ENCODE measurements around the gene N4BP3. TPM values are rescaled to one million over a fixed set of nuclear protein-coding genes. Genes with fewer than 3 reads are reported as not detected.
A peak's percentile ranks its signal among the peaks of the same experiment; 100 is the strongest.

The N4BP3 gene
- total and polyA plus RNA-seq, 3 experiments from 2014 or later: 1.7 to 5.3 (median 5.2) TPM

GRCh38 chr5:178143901-178144300, 30.6 kb downstream of the N4BP3 start:
- peaks cover 0 to 5% (median 0%) of the 10 kb centered on the region in 3 donors for H3K4me1 Mint-ChIP-seq
- no peak overlapping the region for H3K27ac ChIP-seq (ENCODE audit: low read depth, low read length)
- no peak overlapping the region for H3K4me3 ChIP-seq (ENCODE audit: low read length)
- H3K4me1 ChIP-seq (ENCODE audit: insufficient read depth, low read length): no peaks in the 10 kb centered on the region
- CTCF ChIA-PET: interaction anchor here (2.2 to 8.8 kb wide), 3 partner anchors 24 to 67 kb away, joined by 6 to 172 read pairs (median 43); no protein-coding TSS in a partner anchor
- POLR2A ChIA-PET: no interaction called here
- H3K27me3 Mint-ChIP-seq: no peaks in the 10 kb centered on the region
- DNase-seq: no peak
- peaks cover 0 to 77% (median 24%) of the 10 kb centered on the region in 3 donors for H3K36me3 Mint-ChIP-seq
- H3K9me3 ChIP-seq (ENCODE audit: low read length): no peaks in the 10 kb centered on the region
- no peaks in the 10 kb centered on the region for H3K9me3 Mint-ChIP-seq
- no peak overlapping the region for H3K4me3 Mint-ChIP-seq
- H3K27me3 ChIP-seq (ENCODE audit: insufficient read depth, low read length, poor library complexity, severe bottlenecking): no peaks in the 10 kb centered on the region
- peaks cover 33% of the 10 kb centered on the region for H3K36me3 ChIP-seq (ENCODE audit: insufficient read depth, low read length)
- no peak overlapping the region for H3K27ac Mint-ChIP-seq

DNA sequence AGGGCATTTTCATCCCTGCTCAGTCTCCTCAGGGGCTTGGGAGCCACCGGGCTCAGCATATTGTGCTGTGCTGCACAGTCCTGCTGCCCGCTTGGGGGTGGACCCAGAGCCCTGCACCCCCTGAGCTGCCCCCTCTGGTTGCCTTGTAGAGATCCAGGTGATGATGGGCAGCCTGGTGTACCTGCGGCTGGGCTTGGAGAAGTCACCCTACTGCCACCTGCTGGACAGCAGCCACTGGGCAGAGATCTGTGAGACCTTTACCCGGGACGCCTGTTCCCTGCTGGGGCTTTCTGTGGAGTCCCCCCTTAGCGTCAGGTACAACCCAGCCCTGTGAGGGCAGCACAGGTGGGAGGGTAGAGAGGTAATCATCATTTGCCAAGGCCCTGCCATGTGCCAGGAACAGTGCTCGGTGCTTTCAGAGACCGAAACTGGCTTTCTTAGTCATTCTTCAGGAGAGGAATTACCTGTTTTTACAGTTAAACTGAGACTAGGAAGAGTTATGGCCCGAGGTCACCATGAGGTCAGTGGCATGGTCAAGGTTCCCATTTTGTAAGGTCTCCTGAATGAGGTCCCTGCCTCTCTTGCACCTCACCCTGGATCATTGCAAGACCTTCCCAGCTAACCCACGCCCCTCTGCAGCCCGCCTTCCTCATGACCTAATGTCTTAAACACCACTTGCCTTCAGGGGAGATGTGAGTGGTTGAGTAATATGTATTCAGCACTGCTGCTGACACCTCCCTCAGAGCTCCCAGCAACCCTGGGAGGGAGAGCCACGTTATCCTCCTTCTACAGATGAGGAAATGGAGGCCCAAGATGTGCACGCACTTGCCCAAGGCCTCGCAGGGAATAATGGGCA, 32.9 kb downstream of the N4BP3 start:
- H3K27ac Mint-ChIP-seq: peak overlapping the region in 4 of 8 donors; percentile 45 to 74 (median 60)

DNA sequence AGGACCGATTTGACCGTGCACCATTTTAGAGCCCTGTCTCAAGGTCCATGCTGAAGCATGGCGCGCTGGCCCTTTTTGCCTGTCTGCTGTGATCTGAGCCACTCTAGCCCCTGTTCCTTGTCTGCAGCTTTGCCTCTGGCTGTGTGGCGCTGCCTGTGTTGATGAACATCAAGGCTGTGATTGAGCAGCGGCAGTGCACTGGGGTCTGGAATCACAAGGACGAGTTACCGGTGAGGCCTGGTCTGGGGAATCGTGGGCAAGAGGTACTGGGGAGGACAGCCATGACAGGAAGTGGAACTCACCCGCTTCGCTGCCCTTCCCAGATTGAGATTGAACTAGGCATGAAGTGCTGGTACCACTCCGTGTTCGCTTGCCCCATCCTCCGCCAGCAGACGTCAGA, 34.1 kb downstream of the N4BP3 start:
- peaks cover 0 to 87% (median 21%) of the 10 kb centered on the region in 3 donors for H3K36me3 Mint-ChIP-seq
- H3K27me3 Mint-ChIP-seq: no peaks in the 10 kb centered on the region
- no peaks in the 10 kb centered on the region for H3K27me3 ChIP-seq (ENCODE audit: insufficient read depth, low read length, poor library complexity, severe bottlenecking)
- H3K27ac ChIP-seq (ENCODE audit: low read depth, low read length): no peak overlapping the region
- H3K36me3 ChIP-seq (ENCODE audit: insufficient read depth, low read length): peaks cover 58% of the 10 kb centered on the region
- H3K4me3 Mint-ChIP-seq: no peak overlapping the region
- H3K27ac Mint-ChIP-seq: no peak overlapping the region
- ChIA-PET CTCF (interaction anchor here (1.1 to 8.8 kb wide), 4 partner anchors 15 to 79 kb away, joined by 3 to 172 read pairs (median 24); no protein-coding TSS in a partner anchor), POLR2A (no interaction called here)
- H3K4me1 ChIP-seq (ENCODE audit: insufficient read depth, low read length): peaks cover 9% of the 10 kb centered on the region
- peaks cover 17 to 23% (median 17%) of the 10 kb centered on the region in 3 donors for H3K4me1 Mint-ChIP-seq
- H3K9me3 Mint-ChIP-seq: no peaks in the 10 kb centered on the region
- no peak for DNase-seq
- no peak overlapping the region for H3K4me3 ChIP-seq (ENCODE audit: low read length)
- no peaks in the 10 kb centered on the region for H3K9me3 ChIP-seq (ENCODE audit: low read length)

More for the DNA sequence above, 32.9 kb downstream of the N4BP3 start:
- Mint-ChIP-seq H3K36me3 (peaks cover 0 to 87% (median 24%) of the 10 kb centered on the region in 3 donors), H3K4me1 (peaks cover 7 to 13% (median 12%) of the 10 kb centered on the region in 3 donors), H3K27me3 (no peaks in the 10 kb centered on the region), H3K9me3 (no peaks in the 10 kb centered on the region), H3K4me3 (peak overlapping the region in 1 of 7 donors; percentile 52)
- Histone ChIP-seq H3K27me3 (ENCODE audit: insufficient read depth, low read length, poor library complexity, severe bottlenecking) (no peaks in the 10 kb centered on the region), H3K4me3 (ENCODE audit: low read length) (no peak overlapping the region), H3K4me1 (ENCODE audit: insufficient read depth, low read length) (no peaks in the 10 kb centered on the region), H3K27ac (ENCODE audit: low read depth, low read length) (no peak overlapping the region), H3K9me3 (ENCODE audit: low read length) (no peaks in the 10 kb centered on the region), H3K36me3 (ENCODE audit: insufficient read depth, low read length) (peaks cover 53% of the 10 kb centered on the region)
- ChIA-PET POLR2A (interaction anchor here (0.6 kb wide), 1 partner anchor 70 kb away, joined by 10 read pairs; no protein-coding TSS in a partner anchor), CTCF (interaction anchor here (0.6 to 8.8 kb wide), 12 partner anchors 9 to 937 kb away, joined by 3 to 172 read pairs (median 4); no protein-coding TSS in a partner anchor)
- DNase-seq: peak; percentile 61 to 85 (median 66)

- Mint-ChIP-seq H3K27ac (peak overlapping the region in 3 of 8 donors; percentile 54 to 63 (median 56)), H3K4me3 (no peak overlapping the region), H3K9me3 (no peaks in the 10 kb centered on the region), H3K4me1 (peaks cover 28 to 40% (median 33%) of the 10 kb centered on the region in 3 donors), H3K36me3 (peaks cover 0 to 74% (median 17%) of the 10 kb centered on the region in 3 donors), H3K27me3 (no peaks in the 10 kb centered on the region)
- Histone ChIP-seq H3K4me1 (ENCODE audit: insufficient read depth, low read length) (peaks cover 18% of the 10 kb centered on the region), H3K36me3 (ENCODE audit: insufficient read depth, low read length) (peaks cover 58% of the 10 kb centered on the region), H3K4me3 (ENCODE audit: low read length) (no peak overlapping the region), H3K27ac (ENCODE audit: low read depth, low read length) (no peak overlapping the region), H3K27me3 (ENCODE audit: insufficient read depth, low read length, poor library complexity, severe bottlenecking) (no peaks in the 10 kb centered on the region), H3K9me3 (ENCODE audit: low read length) (no peaks in the 10 kb centered on the region)
- POLR2A ChIA-PET: no interaction called here
- CTCF ChIA-PET: interaction anchor here (0.8 to 8.8 kb wide), 6 partner anchors 14 to 72 kb away, joined by 3 to 172 read pairs (median 5); no protein-coding TSS in a partner anchor
- no peak for DNase-seq
These were observed 36.0 kb downstream of the N4BP3 start for GRCh38 chr5:178149199-178149932.

DNA sequence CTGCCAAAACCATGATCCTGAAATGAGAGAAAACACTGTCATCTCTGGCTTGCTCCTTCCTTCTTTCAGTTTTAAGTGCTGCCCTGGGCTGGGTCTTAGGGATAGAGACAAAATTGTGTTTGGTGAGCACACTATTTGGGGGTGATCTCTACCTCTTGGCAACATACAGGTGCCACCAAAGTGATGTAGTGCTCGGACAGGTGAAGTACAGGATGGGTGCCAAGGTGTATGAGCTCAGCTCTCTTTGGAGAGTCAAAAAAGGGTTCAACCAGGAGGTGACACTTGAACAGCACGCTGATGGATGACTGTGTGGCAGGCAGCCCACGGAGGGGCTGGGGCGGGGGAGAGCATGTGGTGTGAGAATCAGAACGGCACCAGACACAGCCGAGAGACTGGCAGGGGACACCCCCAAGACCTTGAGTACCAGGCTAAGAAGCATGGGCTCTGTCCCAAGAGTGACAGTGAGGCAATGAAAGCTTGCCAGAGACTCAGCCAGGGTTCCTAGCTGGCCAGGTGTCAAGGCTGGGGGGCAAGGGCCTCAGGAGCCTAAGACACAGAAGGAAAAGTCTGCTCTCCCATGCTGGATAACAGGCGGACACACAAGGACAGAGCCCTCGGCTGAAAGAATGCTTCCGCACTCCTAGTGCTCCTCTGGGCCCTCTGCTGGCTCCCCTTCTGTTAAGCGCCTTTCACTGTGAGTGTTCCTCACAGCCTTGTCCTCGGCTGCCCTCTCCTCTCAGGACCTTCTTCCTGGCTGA, 37.8 kb downstream of the N4BP3 start:
- H3K4me3 Mint-ChIP-seq: peak overlapping the region in 5 of 7 donors; percentile 50 to 76 (median 59)
- DNase-seq: no peak
- H3K27me3 Mint-ChIP-seq: no peaks in the 10 kb centered on the region
- Histone ChIP-seq H3K27ac (ENCODE audit: low read depth, low read length) (no peak overlapping the region), H3K9me3 (ENCODE audit: low read length) (no peaks in the 10 kb centered on the region), H3K4me1 (ENCODE audit: insufficient read depth, low read length) (peaks cover 18% of the 10 kb centered on the region), H3K36me3 (ENCODE audit: insufficient read depth, low read length) (peaks cover 52% of the 10 kb centered on the region), H3K4me3 (ENCODE audit: low read length) (no peak overlapping the region), H3K27me3 (ENCODE audit: insufficient read depth, low read length, poor library complexity, severe bottlenecking) (no peaks in the 10 kb centered on the region)
- H3K9me3 Mint-ChIP-seq: no peaks in the 10 kb centered on the region
- CTCF ChIA-PET: interaction anchor here (1.7 to 1.9 kb wide), 2 partner anchors 30 to 75 kb away, joined by 6 to 8 read pairs; no protein-coding TSS in a partner anchor
- POLR2A ChIA-PET: no interaction called here
- H3K27ac Mint-ChIP-seq: peak overlapping the region in 5 of 8 donors; percentile 25 to 94 (median 49)
- H3K4me1 Mint-ChIP-seq: peaks cover 31 to 44% (median 33%) of the 10 kb centered on the region in 3 donors
- H3K36me3 Mint-ChIP-seq: peaks cover 0 to 63% (median 13%) of the 10 kb centered on the region in 3 donors

DNA sequence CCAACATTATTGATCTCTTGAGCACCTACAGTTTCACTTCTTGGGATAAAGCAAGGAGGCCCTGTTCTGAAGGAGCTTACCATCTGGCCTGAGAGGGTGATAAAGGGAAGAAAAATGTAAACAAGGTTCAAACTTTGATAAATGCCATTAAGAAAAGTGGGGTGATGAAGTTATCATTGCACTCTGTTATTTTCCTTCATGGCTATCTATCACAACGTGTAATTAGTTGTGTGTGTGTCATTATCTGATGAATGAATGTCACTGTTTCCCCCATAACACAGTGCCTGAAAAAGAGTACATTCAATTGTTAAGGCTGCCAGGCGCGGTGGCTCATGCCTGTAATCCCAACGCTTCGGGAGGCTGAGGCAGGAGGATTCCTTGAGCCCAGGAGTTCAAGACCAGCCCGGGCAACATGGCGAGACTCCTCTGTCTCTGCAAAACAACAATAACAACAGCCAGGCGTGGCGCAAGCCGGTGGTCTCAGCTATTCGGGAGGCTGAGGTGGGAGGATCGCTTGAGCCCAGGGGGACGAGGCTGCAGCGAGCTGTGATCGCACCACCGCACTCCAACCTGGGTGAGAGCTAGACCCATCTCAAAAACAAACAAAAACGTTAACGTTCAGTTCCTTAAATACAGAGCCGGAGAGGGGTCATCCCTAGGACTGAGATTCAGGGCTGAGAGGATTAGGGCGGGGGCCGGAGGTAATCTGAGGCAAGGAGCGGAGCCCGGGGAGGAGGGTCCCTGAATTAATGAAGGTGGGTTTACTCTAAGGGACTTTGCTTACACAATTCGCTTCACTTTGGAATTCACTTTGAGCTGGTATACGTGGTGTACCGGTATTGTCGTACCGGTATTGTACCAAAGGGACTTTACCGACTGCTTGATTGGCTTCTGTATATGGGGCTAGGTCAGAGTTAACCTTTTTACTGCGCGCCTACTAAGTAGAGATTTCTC, 39.4 kb downstream of the N4BP3 start:
- peak overlapping the region; percentile 26 to 95 (median 88) for H3K27ac Mint-ChIP-seq
- peak overlapping the region; percentile 90 to 99 (median 96) for H3K4me3 Mint-ChIP-seq
- no peaks in the 10 kb centered on the region for H3K27me3 Mint-ChIP-seq
- DNase-seq: no peak
- ChIA-PET CTCF (interaction anchor here (0.8 to 2.5 kb wide), 7 partner anchors 10 to 91 kb away, joined by 3 to 15 read pairs (median 4); no protein-coding TSS in a partner anchor), POLR2A (interaction anchor here (0.8 to 1.3 kb wide), 3 partner anchors 10 to 52 kb away, joined by 3 to 6 read pairs (median 3); partner anchors contain the start of gene HNRNPAB)
- peak overlapping the region; percentile 80 for H3K4me3 ChIP-seq (ENCODE audit: low read length)
- peaks cover 36% of the 10 kb centered on the region for H3K36me3 ChIP-seq (ENCODE audit: insufficient read depth, low read length)
- peaks cover 0 to 46% (median 6%) of the 10 kb centered on the region in 3 donors for H3K36me3 Mint-ChIP-seq
- H3K9me3 Mint-ChIP-seq: no peaks in the 10 kb centered on the region
- H3K27ac ChIP-seq (ENCODE audit: low read depth, low read length): peak overlapping the region; percentile 52
- H3K4me1 Mint-ChIP-seq: peaks cover 29 to 44% (median 33%) of the 10 kb centered on the region in 3 donors
- H3K4me1 ChIP-seq (ENCODE audit: insufficient read depth, low read length): peaks cover 18% of the 10 kb centered on the region
- no peaks in the 10 kb centered on the region for H3K27me3 ChIP-seq (ENCODE audit: insufficient read depth, low read length, poor library complexity, severe bottlenecking)
- no peaks in the 10 kb centered on the region for H3K9me3 ChIP-seq (ENCODE audit: low read length)

Measured in CD8-positive, alpha-beta memory T cell (primary cell).